Activated T-helper 2 cell treated with anti-CD3 and anti-CD28 coated beads, Interferon-gamma antibody, Interleukin-2, Interleukin-4, amounts not matched to agents 10 μg/mL and 5 μg/mL and 100 μg/mL, durations not matched to agents 14 hours and 24 hours and 36 hours (primary cell): ENCODE data around the gene PSTK. TPM values are rescaled to one million over a fixed set of nuclear protein-coding genes. Genes with fewer than 3 reads are reported as not detected.

Experiments used
- DNase-seq: peaks from one replicate; pipeline ENCODE4 v3.0.0; 2021; ENCODE audit warnings: low spot score
- H3K27ac Mint-ChIP-seq: one replicate; pipeline ENCODE4 v1.8.0; 2021; ENCODE audit warnings: mixed read lengths
- H3K27me3 Mint-ChIP-seq: one replicate; pipeline ENCODE4 v1.8.0; 2021; ENCODE audit warnings: low read depth, mixed read lengths
- H3K36me3 Mint-ChIP-seq: one replicate; pipeline ENCODE4 v1.8.0; 2021; ENCODE audit warnings: low read depth, mixed read lengths
- H3K4me1 Mint-ChIP-seq: one replicate; pipeline ENCODE4 v1.8.0; 2021; ENCODE audit warnings: low read depth, mixed read lengths
- H3K4me3 Mint-ChIP-seq: one replicate; pipeline ENCODE4 v1.8.0; 2021; ENCODE audit warnings: low read depth, mild to moderate bottlenecking, moderate library complexity, mixed read lengths
- H3K9me3 Mint-ChIP-seq: one replicate; pipeline ENCODE4 v1.8.0; 2021; ENCODE audit warnings: mixed read lengths
- intact Hi-C: fragments of 100-400 bp; cut with micrococcal nuclease; formaldehyde crosslinking; loops from one replicate; pipeline ENCODE4 v1.15.1; 2023
- total RNA-seq: library from RNA; stranded (reverse); gene quantifications from 2 replicates; pipeline ENCODE4 v1.2.3, GENCODE V29; 2022

PSTK gene
- total RNA-seq, 1 donor from 2014 or later: 3.4 TPM

GRCh38 chr10:122998360-122998917, 18.2 kb downstream of the PSTK start:
- H3K36me3 Mint-ChIP-seq: peaks cover 33% of the 10 kb centered on the region
- no peaks in the 10 kb centered on the region for H3K9me3 Mint-ChIP-seq
- H3K27ac Mint-ChIP-seq: no peak overlapping the region
- intact Hi-C loops: no loop called here
- H3K4me3 Mint-ChIP-seq: no peak overlapping the region
- no peak for DNase-seq
- peaks cover 10% of the 10 kb centered on the region for H3K4me1 Mint-ChIP-seq
- H3K27me3 Mint-ChIP-seq: no peaks in the 10 kb centered on the region

- H3K4me3 Mint-ChIP-seq: no peak overlapping the region
- no peak for DNase-seq
- no peaks in the 10 kb centered on the region for H3K9me3 Mint-ChIP-seq
- H3K4me1 Mint-ChIP-seq: peaks cover 10% of the 10 kb centered on the region
- H3K27ac Mint-ChIP-seq: no peak overlapping the region
- intact Hi-C loops: no loop called here
- no peaks in the 10 kb centered on the region for H3K27me3 Mint-ChIP-seq
- peaks cover 31% of the 10 kb centered on the region for H3K36me3 Mint-ChIP-seq
Measured at GRCh38 chr10:122998934-122999333, 18.7 kb downstream of the PSTK start.

GRCh38 chr10:122999347-122999746, 19.1 kb downstream of the PSTK start:
- Mint-ChIP-seq H3K27ac (no peak overlapping the region), H3K36me3 (peaks cover 27% of the 10 kb centered on the region), H3K9me3 (no peaks in the 10 kb centered on the region), H3K27me3 (no peaks in the 10 kb centered on the region), H3K4me1 (peaks cover 10% of the 10 kb centered on the region), H3K4me3 (no peak overlapping the region)
- intact Hi-C loops: no loop called here
- DNase-seq: no peak

GRCh38 chr10:123000155-123000554, 20.0 kb downstream of the PSTK start:
- no peak overlapping the region for H3K27ac Mint-ChIP-seq
- H3K27me3 Mint-ChIP-seq: no peaks in the 10 kb centered on the region
- no peaks in the 10 kb centered on the region for H3K9me3 Mint-ChIP-seq
- H3K4me3 Mint-ChIP-seq: no peak overlapping the region
- DNase-seq: no peak
- H3K36me3 Mint-ChIP-seq: peaks cover 23% of the 10 kb centered on the region
- H3K4me1 Mint-ChIP-seq: peaks cover 10% of the 10 kb centered on the region
- intact Hi-C loops: loop anchor here (10.0 kb wide), 1 partner anchor 625 kb away; the partner anchor contains the start of gene PLEKHA1

GRCh38 chr10:123001370-123001769, 21.2 kb downstream of the PSTK start:
- H3K4me1 Mint-ChIP-seq: peaks cover 18% of the 10 kb centered on the region

DNA sequence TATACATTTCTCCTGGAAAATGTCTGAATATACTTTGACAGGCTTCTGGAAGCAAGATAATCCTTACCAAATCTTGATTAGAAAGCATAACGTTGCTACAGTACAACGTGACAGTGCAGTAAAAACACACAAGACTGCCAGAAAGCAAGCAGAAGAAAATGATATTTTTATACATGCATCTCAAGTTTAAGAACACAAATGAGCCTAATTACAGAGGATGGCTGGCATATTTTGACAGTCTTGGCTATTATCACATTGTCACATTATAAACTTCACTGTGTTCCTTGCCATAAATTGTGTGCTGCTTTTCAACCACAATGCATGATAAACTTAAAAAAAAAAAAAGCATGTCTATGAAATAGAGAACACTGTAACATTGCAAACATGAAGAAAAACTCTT, 24.1 kb downstream of the PSTK start:
- Mint-ChIP-seq H3K9me3 (no peaks in the 10 kb centered on the region), H3K27ac (no peak overlapping the region), H3K4me1 (peaks cover 29% of the 10 kb centered on the region), H3K27me3 (no peaks in the 10 kb centered on the region), H3K4me3 (no peak overlapping the region), H3K36me3 (peaks cover 23% of the 10 kb centered on the region)
- DNase-seq: no peak
- intact Hi-C loops: loop anchor here (10.0 kb wide), 1 partner anchor 629 kb away; the partner anchor contains the start of gene PLEKHA1

More at GRCh38 chr10:123001370-123001769, 21.2 kb downstream of the PSTK start:
- no peak overlapping the region for H3K27ac Mint-ChIP-seq
- no peak for DNase-seq
- no peaks in the 10 kb centered on the region for H3K27me3 Mint-ChIP-seq
- intact Hi-C loops: loop anchor here (10.0 kb wide), 1 partner anchor 627 kb away; the partner anchor contains the start of gene PLEKHA1
- peaks cover 25% of the 10 kb centered on the region for H3K36me3 Mint-ChIP-seq
- no peak overlapping the region for H3K4me3 Mint-ChIP-seq
- no peaks in the 10 kb centered on the region for H3K9me3 Mint-ChIP-seq

GRCh38 chr10:123007558-123008354, 27.6 kb downstream of the PSTK start:
- Mint-ChIP-seq H3K36me3 (peaks cover 28% of the 10 kb centered on the region), H3K27ac (peak overlapping the region; percentile 99), H3K4me1 (peaks cover 35% of the 10 kb centered on the region)

GRCh38 chr10:123008355-123009104, 28.3 kb downstream of the PSTK start, which contains the start of the genes ACADSB and IKZF5:
Gene ACADSB (plus strand): TSS chr10:123009006. CDS start chr10:123009030, 24 bp downstream.
Gene IKZF5 (minus strand): TSS chr10:123008795. CDS start chr10:122998625, 10,170 bp downstream.
- DNase-seq: peak; percentile 94
- H3K36me3 Mint-ChIP-seq: peaks cover 28% of the 10 kb centered on the region
- peak within 1 kb of the TSS; percentile 99 for H3K27ac Mint-ChIP-seq
- H3K27me3 Mint-ChIP-seq: no peaks in the 10 kb centered on the region
- peak within 1 kb of the TSS; percentile 98 for H3K4me3 Mint-ChIP-seq
- H3K4me1 Mint-ChIP-seq: peaks cover 35% of the 10 kb centered on the region
- intact Hi-C loops: loop anchor here (1.0 to 10.0 kb wide), 5 partner anchors 28 to 634 kb away; partner anchors contain the start of genes BUB3, C10orf88, FAM24B and PLEKHA1
- H3K9me3 Mint-ChIP-seq: no peaks in the 10 kb centered on the region

More at GRCh38 chr10:123007558-123008354, 27.6 kb downstream of the PSTK start:
- Mint-ChIP-seq H3K4me3 (peak overlapping the region; percentile 98), H3K27me3 (no peaks in the 10 kb centered on the region), H3K9me3 (no peaks in the 10 kb centered on the region)
- peak; percentile 38 for DNase-seq
- intact Hi-C loops: loop anchor here (1.0 to 10.0 kb wide), 5 partner anchors 27 to 633 kb away; partner anchors contain the start of genes BUB3, C10orf88, FAM24B and PLEKHA1

DNA sequence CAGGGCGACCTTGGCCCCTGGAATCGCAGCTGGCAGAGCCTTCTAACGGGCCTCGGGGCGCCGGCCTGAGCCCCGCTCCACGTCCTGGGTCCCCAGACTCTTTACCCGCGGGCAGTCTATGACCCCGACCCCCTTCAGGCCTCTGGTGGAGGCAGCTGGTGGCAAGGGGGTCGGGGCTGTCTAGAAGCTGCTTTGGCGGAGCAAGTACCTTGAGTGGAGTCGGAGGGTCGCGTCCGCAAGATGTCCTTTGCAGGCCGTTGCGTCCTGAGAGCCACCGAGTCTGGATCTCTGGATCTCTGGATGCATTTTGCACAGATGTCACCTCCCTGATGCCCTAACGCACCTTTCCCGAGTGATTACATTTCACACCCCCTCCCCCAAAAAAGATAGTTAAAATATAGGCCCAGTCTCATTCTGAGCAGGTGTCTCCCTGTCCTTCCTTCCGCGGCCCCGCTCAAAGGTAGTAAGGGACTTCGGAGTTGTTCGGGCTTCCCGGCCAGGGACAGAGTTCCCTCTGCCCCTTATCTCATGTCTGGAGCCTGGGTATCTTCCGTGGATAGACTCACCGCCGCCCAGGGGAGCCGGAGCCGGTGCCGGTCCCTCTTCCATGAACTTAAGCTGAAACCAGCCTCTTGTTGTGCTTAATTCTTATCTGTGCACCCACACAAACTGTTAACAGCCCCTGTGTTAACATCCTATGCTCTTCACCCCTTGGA, 29.1 kb downstream of the PSTK start:
- H3K27ac Mint-ChIP-seq: peak overlapping the region; percentile 99
- intact Hi-C loops: loop anchor here (10.0 kb wide), 1 partner anchor 634 kb away; the partner anchor contains the start of gene PLEKHA1
- peaks cover 28% of the 10 kb centered on the region for H3K36me3 Mint-ChIP-seq
- peak overlapping the region; percentile 98 for H3K4me3 Mint-ChIP-seq
- peak; percentile 13 for DNase-seq
- H3K27me3 Mint-ChIP-seq: no peaks in the 10 kb centered on the region
- H3K9me3 Mint-ChIP-seq: no peaks in the 10 kb centered on the region
- H3K4me1 Mint-ChIP-seq: peaks cover 35% of the 10 kb centered on the region

DNA sequence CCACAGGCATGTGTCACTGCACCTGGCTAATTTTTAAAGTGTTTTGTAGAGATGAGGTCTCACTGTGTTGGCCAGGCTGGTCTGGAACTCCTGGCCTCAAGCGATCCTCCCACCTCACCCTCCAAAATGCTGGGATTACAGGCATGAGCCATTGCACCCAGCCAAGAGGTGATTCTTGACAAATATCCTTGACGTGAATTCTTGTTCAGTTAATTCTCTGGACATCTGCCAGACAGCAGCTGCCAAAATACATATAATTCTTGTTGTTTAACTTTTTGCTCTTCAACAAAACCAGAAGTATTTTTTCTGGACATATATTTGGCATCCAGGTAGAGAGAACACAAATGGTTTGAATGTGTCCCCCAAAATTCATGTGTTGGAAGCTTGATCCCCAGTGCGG, 31.8 kb downstream of the PSTK start:
- Mint-ChIP-seq H3K4me3 (no peak overlapping the region), H3K36me3 (peaks cover 13% of the 10 kb centered on the region), H3K27ac (no peak overlapping the region), H3K9me3 (no peaks in the 10 kb centered on the region), H3K4me1 (peaks cover 22% of the 10 kb centered on the region), H3K27me3 (no peaks in the 10 kb centered on the region)
- intact Hi-C loops: no loop called here
- DNase-seq: no peak

GRCh38 chr10:123013456-123014419, 33.5 kb downstream of the PSTK start:
- H3K27me3 Mint-ChIP-seq: no peaks in the 10 kb centered on the region
- H3K9me3 Mint-ChIP-seq: no peaks in the 10 kb centered on the region
- H3K27ac Mint-ChIP-seq: no peak overlapping the region
- H3K4me3 Mint-ChIP-seq: no peak overlapping the region
- intact Hi-C loops: no loop called here
- peaks cover 16% of the 10 kb centered on the region for H3K4me1 Mint-ChIP-seq
- H3K36me3 Mint-ChIP-seq: peaks cover 10% of the 10 kb centered on the region
- DNase-seq: no peak
